Caco-2 (cell line): ENCODE data around the gene CDR2L. TPM values are rescaled to one million over a fixed set of nuclear protein-coding genes. Genes with fewer than 3 reads are reported as not detected.

ENCODE experiments used
- BruUV-seq: library from RNA; stranded (reverse); fragments of 400-500 nt; replicated peaks from 2 replicates; lab custom pipeline; 2021; lab: Mats Ljungman, UMichigan
- CTCF ChIA-PET: fragments of 300-600 bp; sonication (Branson Sonifier 250); formaldehyde crosslinking; loops from one replicate; lab custom pipeline; 2022; ENCODE audit warnings: antibody characterized with exemption; lab: Charles Lee
- POLR2A ChIA-PET: fragments of 300-600 bp; sonication (Branson Sonifier 250); formaldehyde crosslinking; loops from one replicate; lab custom pipeline; 2022; ENCODE audit warnings: antibody characterized with exemption; lab: Charles Lee
- DNase-seq, 2 experiments: peaks; one replicate each; pipeline versions ENCODE4 v3.0.0 to v3.0.0-alpha.2; 2020 to 2022
- H3K27me3 ChIP-seq: replicated peaks from 2 replicates; pipeline ENCODE4 v1.6.0; 2011; ENCODE audit warnings: low read length; ENCODE audit not compliant: control insufficient read depth, insufficient read depth
- H3K36me3 ChIP-seq: 2 replicates; pipeline ENCODE4 v1.5.1; 2011; ENCODE audit warnings: low read length; ENCODE audit not compliant: control insufficient read depth, insufficient read depth
- H3K4me1 ChIP-seq: fragments of 250-450 bp; sonication (Bioruptor Pico); 2 replicates; pipeline ENCODE4 v1.5.1; 2020; ENCODE audit warnings: mild to moderate bottlenecking
- H3K4me3 ChIP-seq: 2 replicates; pipeline ENCODE4 v1.5.1; 2011; ENCODE audit warnings: low read depth, mild to moderate bottlenecking, control low read depth, low read length
- H3K9me3 ChIP-seq: fragments of 250-450 bp; sonication (Bioruptor Pico); 2 replicates; pipeline ENCODE4 v1.5.1; 2020; ENCODE audit warnings: mild to moderate bottlenecking, moderate library complexity
- H3K27ac Mint-ChIP-seq: one replicate; pipeline ENCODE4 v1.8.0; 2022; ENCODE audit warnings: mixed read lengths; ENCODE audit not compliant: unreplicated experiment
- H3K27me3 Mint-ChIP-seq: one replicate; pipeline ENCODE4 v1.8.0; 2022; ENCODE audit warnings: mixed read lengths; ENCODE audit not compliant: insufficient read depth, unreplicated experiment
- H3K36me3 Mint-ChIP-seq: one replicate; pipeline ENCODE4 v1.8.0; 2022; ENCODE audit warnings: mild to moderate bottlenecking, mixed read lengths; ENCODE audit not compliant: insufficient read depth, unreplicated experiment
- H3K4me1 Mint-ChIP-seq: one replicate; pipeline ENCODE4 v1.8.0; 2022; ENCODE audit warnings: low read depth, mixed read lengths; ENCODE audit not compliant: unreplicated experiment
- H3K4me3 Mint-ChIP-seq: one replicate; pipeline ENCODE4 v1.8.0; 2022; ENCODE audit warnings: mild to moderate bottlenecking, moderate library complexity, mixed read lengths; ENCODE audit not compliant: unreplicated experiment
- H3K9me3 Mint-ChIP-seq: one replicate; pipeline ENCODE4 v1.8.0; 2022; ENCODE audit warnings: mixed read lengths; ENCODE audit not compliant: unreplicated experiment
- intact Hi-C: fragments of 100-400 bp; cut with micrococcal nuclease; formaldehyde crosslinking; loops from one replicate; pipeline ENCODE4 v1.10.0; 2022; ENCODE audit not compliant: unreplicated experiment
- total RNA-seq: library from RNA; stranded (reverse); gene quantifications from 2 replicates; pipeline ENCODE4 v1.2.3, GENCODE V29; 2022
- TF ChIP-seq, protein P1 (sequence below), 2 experiments: fragments of 200-600 bp in 1 of 2; IDR thresholded peaks; 1 replicate in 1 of 2; 2 replicates in 1 of 2; pipeline versions ENCODE4 v1.5.1 to v1.8.0; 2011 to 2022; ENCODE audit warnings: antibody characterized with exemption in 1 of 2, control low read depth in 1 of 2, inconsistent platforms in 1 of 2, low read depth in 1 of 2, low read length in 1 of 2, mild to moderate bottlenecking in 1 of 2, moderate library complexity in 1 of 2; ENCODE audit not compliant: insufficient read depth in 1 of 2, severe bottlenecking in 1 of 2, unreplicated experiment in 1 of 2

The CDR2L gene
- total RNA-seq, 1 experiment from 2014 or later: 30.9 TPM

- CTCF ChIA-PET: interaction anchor here (0.9 to 3.6 kb wide), 15 partner anchors 13 to 139 kb away, joined by 3 to 86 read pairs (median 10); partner anchors contain the start of genes CDR2L, FDXR, HID1 and OTOP2
- no TSS peak for BruUV-seq
- no peaks in the 10 kb centered on the region for H3K9me3 Mint-ChIP-seq
- H3K27me3 Mint-ChIP-seq: no peaks in the 10 kb centered on the region
- H3K27ac Mint-ChIP-seq: peak overlapping the region; percentile 84
- H3K27me3 ChIP-seq: no peaks in the 10 kb centered on the region
- H3K4me3 Mint-ChIP-seq: peak overlapping the region; percentile 82
- POLR2A ChIA-PET: interaction anchor here (0.7 to 2.4 kb wide), 12 partner anchors 12 to 251 kb away, joined by 3 to 33 read pairs (median 6); partner anchors contain the start of genes CDR2L, FDXR and HID1
- H3K36me3 Mint-ChIP-seq: peaks cover 29% of the 10 kb centered on the region
- no peaks in the 10 kb centered on the region for H3K9me3 ChIP-seq
- no peak for DNase-seq
- no peaks in the 10 kb centered on the region; the same call in 1 of the 2 replicates for H3K36me3 ChIP-seq
- peaks cover 29% of the 10 kb centered on the region for H3K4me1 Mint-ChIP-seq
- TF ChIP-seq, protein P1, sequence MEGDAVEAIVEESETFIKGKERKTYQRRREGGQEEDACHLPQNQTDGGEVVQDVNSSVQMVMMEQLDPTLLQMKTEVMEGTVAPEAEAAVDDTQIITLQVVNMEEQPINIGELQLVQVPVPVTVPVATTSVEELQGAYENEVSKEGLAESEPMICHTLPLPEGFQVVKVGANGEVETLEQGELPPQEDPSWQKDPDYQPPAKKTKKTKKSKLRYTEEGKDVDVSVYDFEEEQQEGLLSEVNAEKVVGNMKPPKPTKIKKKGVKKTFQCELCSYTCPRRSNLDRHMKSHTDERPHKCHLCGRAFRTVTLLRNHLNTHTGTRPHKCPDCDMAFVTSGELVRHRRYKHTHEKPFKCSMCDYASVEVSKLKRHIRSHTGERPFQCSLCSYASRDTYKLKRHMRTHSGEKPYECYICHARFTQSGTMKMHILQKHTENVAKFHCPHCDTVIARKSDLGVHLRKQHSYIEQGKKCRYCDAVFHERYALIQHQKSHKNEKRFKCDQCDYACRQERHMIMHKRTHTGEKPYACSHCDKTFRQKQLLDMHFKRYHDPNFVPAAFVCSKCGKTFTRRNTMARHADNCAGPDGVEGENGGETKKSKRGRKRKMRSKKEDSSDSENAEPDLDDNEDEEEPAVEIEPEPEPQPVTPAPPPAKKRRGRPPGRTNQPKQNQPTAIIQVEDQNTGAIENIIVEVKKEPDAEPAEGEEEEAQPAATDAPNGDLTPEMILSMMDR (IDR thresholded peaks at IDR 0.05; ENCODE audit: insufficient read depth in 1 of 2, low read depth in 1 of 2, low read length in 1 of 2, severe bottlenecking in 1 of 2, unreplicated experiment in 1 of 2): no peak
- intact Hi-C loops: loop anchor here (1.0 to 2.0 kb wide), 3 partner anchors 21 to 50 kb away; no protein-coding TSS in a partner anchor
- peaks cover 3% of the 10 kb centered on the region; the same call in 1 of the 2 replicates for H3K4me1 ChIP-seq
- peak overlapping the region; percentile 84; the same call in 1 of the 2 replicates for H3K4me3 ChIP-seq
Observed at GRCh38 chr17:75011401-75012095, 24.1 kb downstream of the CDR2L start.

DNA sequence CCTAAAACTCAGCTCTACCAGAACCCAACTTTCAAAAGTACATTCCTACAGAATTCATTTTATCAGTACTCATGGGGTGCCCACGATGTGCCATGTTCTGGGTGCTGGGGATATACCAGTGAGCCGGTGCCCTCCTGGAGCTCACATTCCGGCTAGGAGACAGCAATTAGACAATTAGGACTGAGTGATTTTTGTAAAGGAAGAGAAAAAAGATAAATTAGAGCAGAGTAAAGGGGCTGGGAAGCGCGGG is 24.6 kb downstream of the CDR2L start:
- Mint-ChIP-seq H3K9me3 (no peaks in the 10 kb centered on the region), H3K36me3 (peaks cover 31% of the 10 kb centered on the region), H3K27ac (peak overlapping the region; percentile 84), H3K27me3 (no peaks in the 10 kb centered on the region), H3K4me1 (peaks cover 29% of the 10 kb centered on the region), H3K4me3 (peak overlapping the region; percentile 82)
- TF ChIP-seq, protein P1 (IDR thresholded peaks at IDR 0.05; ENCODE audit: insufficient read depth in 1 of 2, low read depth in 1 of 2, low read length in 1 of 2, severe bottlenecking in 1 of 2, unreplicated experiment in 1 of 2): no peak
- no peaks in the 10 kb centered on the region for H3K27me3 ChIP-seq
- DNase-seq: no peak
- H3K36me3 ChIP-seq: no peaks in the 10 kb centered on the region; the same call in 1 of the 2 replicates
- H3K4me3 ChIP-seq: peak overlapping the region; percentile 84
- TSS peak; percentile 80 for BruUV-seq
- ChIA-PET POLR2A (interaction anchor here (0.6 to 2.4 kb wide), 18 partner anchors 12 to 251 kb away, joined by 3 to 33 read pairs (median 5); partner anchors contain the start of genes CDR2L, FDXR, HID1 and SLC16A5), CTCF (interaction anchor here (0.7 to 3.6 kb wide), 17 partner anchors 12 to 150 kb away, joined by 3 to 86 read pairs (median 9); partner anchors contain the start of genes CDR2L, FDXR, HID1 and OTOP2)
- intact Hi-C loops: loop anchor here (1.0 to 2.0 kb wide), 3 partner anchors 21 to 51 kb away; no protein-coding TSS in a partner anchor
- H3K9me3 ChIP-seq: no peaks in the 10 kb centered on the region
- peaks cover 3% of the 10 kb centered on the region; the same call in 1 of the 2 replicates for H3K4me1 ChIP-seq

GRCh38 chr17:75012346-75013091 is 25.1 kb downstream of the CDR2L start, which contains the start of gene MRPL58:
MRPL58 (plus strand) TSS chr17:75012670; CDS start chr17:75012687, 17 bp downstream.
- Histone ChIP-seq H3K4me3 (peak within 1 kb of the TSS; percentile 84), H3K9me3 (no peaks in the 10 kb centered on the region), H3K27me3 (no peaks in the 10 kb centered on the region), H3K4me1 (peaks cover 3% of the 10 kb centered on the region; the same call in 1 of the 2 replicates), H3K36me3 (no peaks in the 10 kb centered on the region; the same call in 1 of the 2 replicates)
- intact Hi-C loops: loop anchor here (1.0 to 2.0 kb wide), 3 partner anchors 20 to 51 kb away; no protein-coding TSS in a partner anchor
- H3K27ac Mint-ChIP-seq: peak within 1 kb of the TSS; percentile 84
- DNase-seq: peak; percentile 88 to 92
- ChIA-PET CTCF (interaction anchor here (0.5 to 3.6 kb wide), 26 partner anchors 12 to 190 kb away, joined by 3 to 86 read pairs (median 4); partner anchors contain the start of genes CDR2L, FDXR, HID1 and NT5C), POLR2A (interaction anchor here (0.6 to 2.4 kb wide), 20 partner anchors 11 to 252 kb away, joined by 3 to 33 read pairs (median 4); partner anchors contain the start of genes CDR2L, FDXR, HID1 and SLC16A5)
- H3K27me3 Mint-ChIP-seq: no peaks in the 10 kb centered on the region
- no TSS peak for BruUV-seq
- H3K4me3 Mint-ChIP-seq: peak within 1 kb of the TSS; percentile 82
- H3K9me3 Mint-ChIP-seq: no peaks in the 10 kb centered on the region
- TF ChIP-seq, protein P1 (IDR thresholded peaks at IDR 0.05; ENCODE audit: insufficient read depth in 1 of 2, low read depth in 1 of 2, low read length in 1 of 2, severe bottlenecking in 1 of 2, unreplicated experiment in 1 of 2): peak; percentile 68 to 79
- H3K4me1 Mint-ChIP-seq: peaks cover 29% of the 10 kb centered on the region
- H3K36me3 Mint-ChIP-seq: peaks cover 31% of the 10 kb centered on the region
